GM18520 (cell line): ENCODE results near the gene TGM1.

Source experiments
- ATAC-seq: cut with Tn5 transposase; IDR thresholded peaks from one replicate; pipeline ENCODE4 v1.9.1; 2021; ENCODE audit not compliant: unreplicated experiment

TGM1 gene

GRCh38 chr14:24262821-24263733, at the start of gene TGM1:
Gene TGM1, minus strand, starts transcription at chr14:24263177. Its CDS starts 825 bp downstream, at chr14:24262352.
- ATAC-seq: no peak

GRCh38 chr14:24311837-24312615, 49.0 kb upstream of the TGM1 start:
- ATAC-seq: no peak

GRCh38 chr14:24310646-24311604, 47.9 kb upstream of the TGM1 start, which contains the start of gene LTB4R:
Gene LTB4R, plus strand, starts transcription at chr14:24311502. Its CDS starts 4,150 bp downstream, at chr14:24315652.
- ATAC-seq: peak; percentile 62

GRCh38 chr14:24310265-24310645, 47.3 kb upstream of the TGM1 start:
- ATAC-seq: no peak

- no peak for ATAC-seq
Measured at GRCh38 chr14:24309538-24310264, 46.7 kb upstream of the TGM1 start, which contains the start of gene LTB4R2. Gene LTB4R2, plus strand, starts transcription at chr14:24310140. Its CDS starts 525 bp downstream, at chr14:24310665.

GRCh38 chr14:24308342-24309124, 45.6 kb upstream of the TGM1 start:
- no peak for ATAC-seq

GRCh38 chr14:24307575-24308341, 44.8 kb upstream of the TGM1 start, which contains the start of gene CIDEB:
Gene CIDEB, minus strand, starts transcription at chr14:24307977. Its CDS starts 119 bp downstream, at chr14:24307858.
- no peak for ATAC-seq

GRCh38 chr14:24307156-24307574, 44.2 kb upstream of the TGM1 start:
- no peak for ATAC-seq

GRCh38 chr14:24304019-24304387, 41.0 kb upstream of the TGM1 start:
- no peak for ATAC-seq

GRCh38 chr14:24300326-24300980, 37.5 kb upstream of the TGM1 start:
- no peak for ATAC-seq

GRCh38 chr14:24299255-24300191, 36.5 kb upstream of the TGM1 start, which contains the start of the genes DHRS1 and NOP9:
Gene DHRS1, minus strand, starts transcription at chr14:24299780. Its CDS starts 674 bp downstream, at chr14:24299106.
Gene NOP9, plus strand, starts transcription at chr14:24299850. Its CDS starts 105 bp downstream, at chr14:24299955.
- peak; percentile 54 for ATAC-seq

GRCh38 chr14:24298892-24299254, 35.9 kb upstream of the TGM1 start:
- ATAC-seq: no peak

- no peak for ATAC-seq
Measured at GRCh38 chr14:24297190-24297964, 34.4 kb upstream of the TGM1 start.

GRCh38 chr14:24296341-24297157, 33.6 kb upstream of the TGM1 start:
- peak; percentile 63 for ATAC-seq

- no peak for ATAC-seq
Measured at GRCh38 chr14:24293525-24293924, 30.5 kb upstream of the TGM1 start.
